ENCODE results near the gene XPO6. TPM values are rescaled to one million over a fixed set of nuclear protein-coding genes. Genes with fewer than 3 reads are reported as not detected.
"Not testable (repeated sequence)": the region's sequence is repeated elsewhere in the genome, so short reads cannot be mapped to it uniquely, and the experiment has no call there.

Gene XPO6
- total RNA-seq, 1 experiment from 2014 or later: 112 TPM

GRCh38 chr16:28120754-28121153, 91.0 kb downstream of the XPO6 start:
- Mint-ChIP-seq H3K9me3 (ENCODE audit: unreplicated experiment) (no peaks in the 10 kb centered on the region), H3K36me3 (ENCODE audit: insufficient read depth, unreplicated experiment) (peaks cover 62% of the 10 kb centered on the region)
- no peaks in the 10 kb centered on the region; the same call in 1 of the 2 replicates for H3K36me3 ChIP-seq (ENCODE audit: control insufficient read depth, insufficient read depth, low read length)

DNA sequence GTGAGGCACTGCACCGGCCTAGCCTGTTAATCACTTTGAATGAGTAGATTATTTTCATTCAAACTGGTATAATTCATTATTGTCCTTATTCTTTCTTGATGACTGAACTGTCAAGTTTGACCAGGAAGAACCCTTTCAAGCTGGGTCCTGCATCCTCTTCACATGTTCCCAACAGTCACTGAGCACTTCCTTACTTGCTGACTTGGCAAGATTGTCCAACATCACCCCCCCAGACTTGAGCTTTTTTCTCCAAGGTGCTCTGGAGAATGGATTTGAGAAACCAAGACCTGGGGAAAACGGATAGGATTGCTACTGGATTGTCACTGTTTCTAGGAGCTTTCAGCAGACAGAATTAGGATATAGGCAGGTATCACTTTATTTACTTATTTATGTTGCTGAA, 93.1 kb downstream of the XPO6 start:
- no peak for DNase-seq
- Mint-ChIP-seq H3K4me1 (ENCODE audit: low read depth, unreplicated experiment) (no peaks in the 10 kb centered on the region), H3K36me3 (ENCODE audit: insufficient read depth, unreplicated experiment) (peaks cover 65% of the 10 kb centered on the region), H3K27me3 (ENCODE audit: insufficient read depth, unreplicated experiment) (no peaks in the 10 kb centered on the region), H3K4me3 (ENCODE audit: unreplicated experiment) (no peak overlapping the region), H3K27ac (ENCODE audit: unreplicated experiment) (no peak overlapping the region), H3K9me3 (ENCODE audit: unreplicated experiment) (no peaks in the 10 kb centered on the region)
- BruUV-seq (replicated peaks): no TSS peak
- Histone ChIP-seq H3K4me3 (ENCODE audit: low read depth, low read length) (no peak overlapping the region), H3K27me3 (replicated peaks; ENCODE audit: control insufficient read depth, insufficient read depth, low read length) (no peaks in the 10 kb centered on the region), H3K36me3 (ENCODE audit: control insufficient read depth, insufficient read depth, low read length) (no peaks in the 10 kb centered on the region; the same call in 1 of the 2 replicates), H3K4me1 (no peaks in the 10 kb centered on the region), H3K9me3 (no peaks in the 10 kb centered on the region)
- TF ChIP-seq, protein P1, sequence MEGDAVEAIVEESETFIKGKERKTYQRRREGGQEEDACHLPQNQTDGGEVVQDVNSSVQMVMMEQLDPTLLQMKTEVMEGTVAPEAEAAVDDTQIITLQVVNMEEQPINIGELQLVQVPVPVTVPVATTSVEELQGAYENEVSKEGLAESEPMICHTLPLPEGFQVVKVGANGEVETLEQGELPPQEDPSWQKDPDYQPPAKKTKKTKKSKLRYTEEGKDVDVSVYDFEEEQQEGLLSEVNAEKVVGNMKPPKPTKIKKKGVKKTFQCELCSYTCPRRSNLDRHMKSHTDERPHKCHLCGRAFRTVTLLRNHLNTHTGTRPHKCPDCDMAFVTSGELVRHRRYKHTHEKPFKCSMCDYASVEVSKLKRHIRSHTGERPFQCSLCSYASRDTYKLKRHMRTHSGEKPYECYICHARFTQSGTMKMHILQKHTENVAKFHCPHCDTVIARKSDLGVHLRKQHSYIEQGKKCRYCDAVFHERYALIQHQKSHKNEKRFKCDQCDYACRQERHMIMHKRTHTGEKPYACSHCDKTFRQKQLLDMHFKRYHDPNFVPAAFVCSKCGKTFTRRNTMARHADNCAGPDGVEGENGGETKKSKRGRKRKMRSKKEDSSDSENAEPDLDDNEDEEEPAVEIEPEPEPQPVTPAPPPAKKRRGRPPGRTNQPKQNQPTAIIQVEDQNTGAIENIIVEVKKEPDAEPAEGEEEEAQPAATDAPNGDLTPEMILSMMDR (IDR thresholded peaks at IDR 0.05; ENCODE audit: insufficient read depth in 1 of 2, low read depth in 1 of 2, low read length in 1 of 2, severe bottlenecking in 1 of 2, unreplicated experiment in 1 of 2): no peak
- CTCF ChIA-PET: no interaction called here
- POLR2A ChIA-PET: no interaction called here
- intact Hi-C loops (cut with micrococcal nuclease; ENCODE audit: unreplicated experiment): no loop called here

More at GRCh38 chr16:28120754-28121153, 91.0 kb downstream of the XPO6 start:
- Mint-ChIP-seq H3K4me3 (ENCODE audit: unreplicated experiment) (no peak overlapping the region), H3K27ac (ENCODE audit: unreplicated experiment) (no peak overlapping the region), H3K4me1 (ENCODE audit: low read depth, unreplicated experiment) (no peaks in the 10 kb centered on the region), H3K27me3 (ENCODE audit: insufficient read depth, unreplicated experiment) (no peaks in the 10 kb centered on the region)
- DNase-seq: no peak
- TF ChIP-seq, protein P1 (IDR thresholded peaks at IDR 0.05; ENCODE audit: insufficient read depth in 1 of 2, low read depth in 1 of 2, low read length in 1 of 2, severe bottlenecking in 1 of 2, unreplicated experiment in 1 of 2): no peak
- ChIA-PET CTCF (no interaction called here), POLR2A (no interaction called here)
- intact Hi-C loops (cut with micrococcal nuclease; ENCODE audit: unreplicated experiment): no loop called here
- H3K4me1 ChIP-seq: no peaks in the 10 kb centered on the region
- H3K4me3 ChIP-seq (ENCODE audit: low read depth, low read length): no peak overlapping the region
- H3K9me3 ChIP-seq: no peaks in the 10 kb centered on the region
- no TSS peak for BruUV-seq (replicated peaks)
- no peaks in the 10 kb centered on the region for H3K27me3 ChIP-seq (replicated peaks; ENCODE audit: control insufficient read depth, insufficient read depth, low read length)

DNA sequence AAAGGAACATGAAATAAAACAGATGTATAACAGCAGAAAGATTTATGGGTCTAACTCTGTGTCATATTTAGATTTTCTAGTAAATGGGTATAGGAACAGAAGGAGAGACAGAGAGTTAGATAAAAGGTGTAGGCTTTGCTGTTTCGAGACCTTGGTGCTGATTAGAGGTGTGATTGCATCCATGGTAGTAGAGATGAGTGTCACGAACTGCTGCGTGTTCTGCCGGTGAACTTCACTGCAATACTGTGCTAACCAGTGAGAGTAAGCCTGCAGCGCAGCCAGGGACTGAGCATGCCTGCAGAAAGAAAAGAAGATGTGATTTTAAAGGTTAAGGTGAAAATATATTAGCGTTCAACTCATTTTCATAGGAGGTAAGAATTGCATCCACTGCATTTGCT, 94.6 kb downstream of the XPO6 start:
- Mint-ChIP-seq H3K4me3 (ENCODE audit: unreplicated experiment) (no peak overlapping the region), H3K27ac (ENCODE audit: unreplicated experiment) (no peak overlapping the region), H3K4me1 (ENCODE audit: low read depth, unreplicated experiment) (no peaks in the 10 kb centered on the region), H3K9me3 (ENCODE audit: unreplicated experiment) (no peaks in the 10 kb centered on the region), H3K27me3 (ENCODE audit: insufficient read depth, unreplicated experiment) (no peaks in the 10 kb centered on the region), H3K36me3 (ENCODE audit: insufficient read depth, unreplicated experiment) (peaks cover 69% of the 10 kb centered on the region)
- CTCF ChIA-PET: no interaction called here
- Histone ChIP-seq H3K9me3 (no peaks in the 10 kb centered on the region), H3K36me3 (ENCODE audit: control insufficient read depth, insufficient read depth, low read length) (peaks cover 3% of the 10 kb centered on the region), H3K4me3 (ENCODE audit: low read depth, low read length) (no peak overlapping the region), H3K27me3 (replicated peaks; ENCODE audit: control insufficient read depth, insufficient read depth, low read length) (no peaks in the 10 kb centered on the region), H3K4me1 (no peaks in the 10 kb centered on the region)
- no peak for DNase-seq
- POLR2A ChIA-PET: no interaction called here
- intact Hi-C loops (cut with micrococcal nuclease; ENCODE audit: unreplicated experiment): no loop called here
- TF ChIP-seq, protein P1 (IDR thresholded peaks at IDR 0.05; ENCODE audit: insufficient read depth in 1 of 2, low read depth in 1 of 2, low read length in 1 of 2, severe bottlenecking in 1 of 2, unreplicated experiment in 1 of 2): no peak
- BruUV-seq (replicated peaks): no TSS peak

DNA sequence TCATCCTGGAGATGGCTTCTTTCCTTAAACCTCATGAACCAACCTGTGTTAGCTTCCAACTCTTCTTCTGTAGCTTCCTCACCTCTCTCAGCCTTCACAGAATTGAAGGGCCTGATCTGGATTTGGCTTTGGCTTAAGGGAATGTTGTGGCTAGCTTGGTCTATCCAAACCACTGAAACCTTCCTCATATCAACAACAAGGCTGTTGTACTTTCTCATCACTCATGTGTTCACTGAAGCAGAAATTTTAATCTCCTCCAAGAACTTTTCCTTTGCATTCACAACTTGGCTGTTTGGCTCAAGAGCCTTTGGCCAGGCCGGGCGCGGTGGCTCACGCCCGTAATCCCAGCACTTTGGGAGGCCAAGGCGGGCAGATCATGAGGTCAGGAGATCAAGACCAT, 95.9 kb downstream of the XPO6 start:
- POLR2A ChIA-PET; DNase-seq; intact Hi-C loops (cut with micrococcal nuclease; ENCODE audit: unreplicated experiment); H3K9me3 ChIP-seq; H3K27me3 Mint-ChIP-seq (ENCODE audit: insufficient read depth, unreplicated experiment); H3K27me3 ChIP-seq (replicated peaks; ENCODE audit: control insufficient read depth, insufficient read depth, low read length); H3K36me3 ChIP-seq (ENCODE audit: control insufficient read depth, insufficient read depth, low read length); H3K9me3 Mint-ChIP-seq (ENCODE audit: unreplicated experiment); H3K4me1 Mint-ChIP-seq (ENCODE audit: low read depth, unreplicated experiment); H3K4me3 ChIP-seq (ENCODE audit: low read depth, low read length); CTCF ChIA-PET; H3K27ac Mint-ChIP-seq (ENCODE audit: unreplicated experiment); H3K4me1 ChIP-seq; H3K4me3 Mint-ChIP-seq (ENCODE audit: unreplicated experiment); BruUV-seq (replicated peaks): not testable (repeated sequence)
- peaks cover 62% of the 10 kb centered on the region for H3K36me3 Mint-ChIP-seq (ENCODE audit: insufficient read depth, unreplicated experiment)

All from Caco-2 (cell line).